HTR-8/SVneo (cell line): ENCODE results near the gene CTNNBIP1.

ENCODE experiments used
- DNase-seq: peaks from one replicate; pipeline ENCODE4 v3.0.0; 2011; ENCODE audit warnings: low spot score, mixed read lengths; ENCODE audit not compliant: insufficient read length
- FAIRE-seq: peaks from 2 replicates; lab custom pipeline; 2011; peaks lifted over from hg19 to GRCh38; lab: Jason Lieb, UNC

CTNNBIP1 gene

GRCh38 chr1:9882296-9882944 is 27.6 kb downstream of the CTNNBIP1 start:
- no peak for DNase-seq
- no peak for FAIRE-seq

GRCh38 chr1:9881838-9882249 is 28.2 kb downstream of the CTNNBIP1 start:
- FAIRE-seq (peak; percentile 13), DNase-seq (peak; percentile 27)

- FAIRE-seq (no peak), DNase-seq (no peak)
Observed at GRCh38 chr1:9878404-9878803, 31.7 kb downstream of the CTNNBIP1 start.

GRCh38 chr1:9877962-9878361 is 32.1 kb downstream of the CTNNBIP1 start:
- DNase-seq (no peak), FAIRE-seq (no peak)

GRCh38 chr1:9875636-9876000 is 34.5 kb downstream of the CTNNBIP1 start:
- FAIRE-seq, result no peak
- DNase-seq, result no peak

GRCh38 chr1:9874959-9875635 is 35.0 kb downstream of the CTNNBIP1 start:
- FAIRE-seq (no peak), DNase-seq (peak; percentile 92)

DNA sequence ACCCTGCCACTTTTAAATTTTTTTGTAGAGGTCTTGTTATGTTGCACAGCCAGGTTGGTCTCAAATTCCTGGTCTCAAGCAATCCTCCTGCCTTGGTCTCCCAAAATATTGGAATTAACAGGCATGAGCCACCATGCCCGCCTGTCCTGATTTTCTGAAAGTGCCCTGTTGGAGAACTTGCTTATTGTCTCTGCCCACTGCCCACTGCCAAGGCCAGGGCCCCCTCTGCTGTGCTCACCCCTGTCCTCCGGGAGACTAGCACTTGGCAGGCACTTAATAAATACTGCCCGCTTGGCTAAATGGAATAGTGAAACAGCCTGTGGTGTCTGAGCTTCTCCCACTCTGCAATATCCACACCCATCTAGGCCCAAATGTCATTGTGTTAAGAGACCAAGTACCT is 35.7 kb downstream of the CTNNBIP1 start:
- no peak for DNase-seq
- FAIRE-seq, result no peak

DNA sequence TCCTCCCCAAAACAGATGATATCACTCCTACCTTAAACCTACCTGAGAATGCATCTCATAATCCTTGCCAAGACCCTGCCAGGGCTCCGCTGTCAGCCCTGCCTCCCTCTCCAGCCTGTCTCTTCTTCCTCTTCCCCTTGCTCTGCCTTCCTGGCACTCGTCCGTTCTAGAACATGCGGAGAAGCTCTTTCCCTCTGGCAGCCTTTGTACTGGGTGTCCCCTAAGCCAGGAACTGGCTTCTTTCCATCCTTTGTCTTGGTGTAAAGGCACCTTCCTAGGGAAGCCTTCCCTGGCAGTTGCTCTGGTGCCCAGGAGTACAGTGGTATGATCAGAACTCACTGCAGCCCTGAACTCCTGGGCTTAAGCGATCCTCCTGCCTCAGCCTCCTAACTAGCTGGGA is 36.1 kb downstream of the CTNNBIP1 start:
- DNase-seq (no peak), FAIRE-seq (no peak)

DNA sequence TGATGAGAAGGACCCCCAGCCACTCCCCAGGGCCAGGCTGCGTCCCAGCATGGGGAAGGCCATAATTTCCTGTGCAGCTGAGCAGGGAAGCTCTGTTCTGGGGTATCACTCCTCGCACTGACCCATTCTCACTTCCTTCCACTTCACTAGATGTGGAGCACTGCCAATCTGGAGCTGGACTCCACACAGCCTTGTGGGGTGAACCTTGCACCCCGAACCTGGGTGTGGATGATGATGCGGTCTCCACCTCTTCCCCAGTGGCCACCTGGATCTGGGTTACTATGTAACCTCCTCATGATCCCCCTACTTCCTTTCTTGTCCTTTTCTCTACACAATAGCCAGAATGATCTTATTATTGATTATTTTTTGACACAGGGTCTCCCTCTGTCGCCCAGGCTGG is 36.7 kb downstream of the CTNNBIP1 start:
- no peak for DNase-seq
- no peak for FAIRE-seq

DNA sequence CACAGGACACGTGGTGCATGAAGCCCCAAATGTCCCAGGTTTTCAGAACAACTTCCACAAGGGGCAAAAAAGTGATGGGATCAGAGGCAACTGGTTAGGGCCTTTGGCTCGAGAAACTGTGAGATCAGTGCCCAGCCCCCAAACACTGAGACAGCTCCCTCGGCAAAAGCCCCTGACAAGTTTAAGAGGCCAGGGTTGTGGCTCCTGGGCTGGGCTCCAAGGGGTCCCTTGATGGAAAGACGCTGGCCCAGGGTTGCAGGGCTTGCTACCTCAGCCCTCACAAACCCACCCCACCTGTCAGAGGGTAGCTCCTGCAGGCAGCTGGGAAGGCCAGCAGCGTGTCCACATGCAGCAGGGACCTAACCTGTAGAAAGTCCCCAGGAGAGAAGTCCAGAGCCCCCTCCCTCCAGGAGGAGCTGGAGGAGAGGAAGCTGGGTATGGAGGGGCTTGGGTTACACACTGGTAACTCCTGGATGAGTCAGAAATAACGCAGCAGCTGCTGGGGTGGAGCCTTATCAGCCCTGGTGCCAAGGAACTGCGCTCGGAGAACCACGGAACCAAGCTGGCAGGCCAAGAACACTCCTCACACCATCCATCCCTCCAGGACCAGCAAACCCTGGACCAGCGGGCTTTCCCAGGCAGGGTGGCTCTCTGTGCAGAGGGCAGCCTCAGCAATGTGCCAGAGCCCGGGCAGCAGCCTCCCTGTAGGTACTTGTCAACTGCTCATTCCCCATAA is 37.5 kb downstream of the CTNNBIP1 start:
- FAIRE-seq (no peak), DNase-seq (no peak)

DNA sequence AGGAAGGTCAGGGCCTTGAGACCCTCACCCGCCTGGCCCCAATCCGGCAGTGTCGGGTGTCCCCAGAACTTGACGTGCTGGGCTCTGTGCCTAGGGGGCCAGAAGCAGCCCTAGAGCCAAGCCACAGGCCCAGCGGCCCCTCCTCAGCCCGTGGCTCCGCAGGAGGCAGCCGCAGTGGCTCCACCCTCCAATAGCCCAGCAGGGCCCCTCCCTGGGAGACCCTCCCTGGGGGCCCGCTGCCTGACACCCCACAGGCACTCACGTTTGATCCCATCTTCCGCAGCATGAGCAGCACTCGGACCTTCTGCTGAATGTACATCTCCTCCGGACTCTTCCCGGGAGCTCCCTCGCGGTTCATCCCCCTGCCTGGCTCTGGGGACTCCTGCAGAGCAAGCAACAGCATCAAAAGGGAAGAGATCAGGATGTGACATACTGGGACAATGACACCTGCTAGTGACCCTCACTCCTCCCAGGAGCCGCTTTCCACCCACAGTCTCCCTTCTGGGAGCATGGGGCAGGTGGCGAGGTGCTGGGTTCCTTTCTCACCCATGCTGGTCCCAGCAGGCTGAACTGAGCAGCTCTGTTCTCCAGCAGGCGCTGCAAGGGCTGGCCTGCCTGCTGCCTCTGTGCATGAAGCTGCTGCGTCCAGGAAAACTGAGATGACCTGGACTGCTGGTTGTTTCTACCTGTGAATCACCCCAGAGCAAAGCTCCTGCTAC is 38.2 kb downstream of the CTNNBIP1 start:
- DNase-seq, result no peak
- FAIRE-seq, result no peak

- DNase-seq (no peak), FAIRE-seq (no peak)
Observed at GRCh38 chr1:9871021-9871420, 39.0 kb downstream of the CTNNBIP1 start.

DNA sequence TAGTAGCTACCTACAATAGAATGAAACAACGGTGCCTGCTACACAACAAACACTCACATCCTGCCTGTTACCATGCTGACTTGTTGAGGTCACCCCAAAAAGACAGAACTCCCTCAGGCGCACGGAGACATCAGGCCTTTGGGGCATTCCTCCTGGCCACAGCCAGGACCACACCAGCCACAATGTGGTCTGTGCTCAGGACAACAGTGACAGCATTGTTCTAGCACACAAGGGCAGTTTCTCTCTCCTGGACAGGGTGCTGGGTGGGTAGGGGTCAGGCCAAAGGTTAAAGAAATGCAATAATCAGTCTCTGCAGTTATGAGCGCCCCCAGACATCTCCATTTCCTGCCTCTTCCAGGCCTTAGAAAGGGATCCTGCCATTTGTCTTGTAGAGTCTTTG is 39.5 kb downstream of the CTNNBIP1 start:
- FAIRE-seq, result no peak
- no peak for DNase-seq

DNA sequence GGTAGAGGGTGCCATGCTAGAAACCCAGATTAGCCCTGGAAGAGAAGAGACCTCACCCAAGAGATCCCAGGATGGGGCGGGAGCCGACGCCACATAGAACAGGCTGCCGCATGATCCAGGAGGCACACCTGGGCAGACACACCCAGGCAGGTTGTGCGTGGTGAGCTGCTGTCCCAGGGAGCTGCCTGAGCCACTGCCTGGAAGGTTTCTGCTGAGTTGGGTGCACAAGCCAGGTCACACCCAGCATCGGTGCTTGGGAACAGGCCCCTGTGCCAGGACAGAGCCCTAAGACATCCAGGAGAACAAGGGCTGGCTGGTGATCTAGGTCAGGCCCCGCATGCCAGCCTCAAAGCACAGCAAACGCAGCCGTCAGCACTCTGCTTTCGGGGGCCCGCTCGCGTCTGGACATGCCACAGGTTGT is 40.2 kb downstream of the CTNNBIP1 start:
- FAIRE-seq, result no peak
- no peak for DNase-seq

DNA sequence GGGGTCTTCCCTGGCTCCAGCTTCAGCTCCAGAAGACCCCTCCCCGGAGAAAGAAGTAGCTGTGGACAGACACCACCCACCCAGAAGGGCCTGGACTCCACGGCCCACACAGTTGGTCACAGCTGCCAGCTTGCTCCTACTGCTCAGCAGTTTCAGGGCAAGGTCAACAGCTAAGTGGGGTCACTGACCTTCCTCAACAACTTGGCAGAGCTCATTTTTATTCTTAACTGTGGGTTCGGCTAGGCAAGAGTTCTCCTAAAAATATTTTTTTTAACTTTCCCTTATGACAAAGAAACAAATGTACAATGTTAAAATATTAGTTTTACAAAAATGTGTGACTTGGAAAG is 41.9 kb downstream of the CTNNBIP1 start:
- no peak for DNase-seq
- no peak for FAIRE-seq

- DNase-seq (peak; percentile 79), FAIRE-seq (no peak)
Observed at GRCh38 chr1:9867408-9868243, 42.4 kb downstream of the CTNNBIP1 start.

- DNase-seq (no peak), FAIRE-seq (peak; percentile 23)
Observed at GRCh38 chr1:9866836-9867235, 43.2 kb downstream of the CTNNBIP1 start.

- FAIRE-seq (no peak), DNase-seq (no peak)
Observed at GRCh38 chr1:9865724-9866123, 44.3 kb downstream of the CTNNBIP1 start.

GRCh38 chr1:9863371-9863770 is 46.7 kb downstream of the CTNNBIP1 start:
- DNase-seq, result no peak
- no peak for FAIRE-seq

DNA sequence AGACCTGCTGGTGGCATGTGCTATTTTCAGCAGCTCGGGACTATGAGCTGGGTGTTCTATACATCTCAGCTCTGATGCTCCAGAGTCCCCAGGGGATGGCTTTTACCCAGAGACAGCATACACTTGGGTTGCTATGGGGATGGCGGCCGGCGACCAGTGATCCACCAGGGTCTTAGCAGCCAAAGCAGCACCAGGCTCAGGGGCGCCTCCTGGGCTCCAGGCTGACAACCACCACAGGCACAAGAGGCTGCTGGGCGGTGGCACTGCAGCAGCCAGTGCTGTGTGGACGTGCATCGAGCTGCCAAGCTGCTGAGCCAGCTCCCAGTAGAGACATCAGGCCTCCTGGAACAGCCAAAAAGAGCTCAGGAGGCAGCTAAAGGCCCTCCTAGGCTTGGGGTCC is 48.7 kb downstream of the CTNNBIP1 start:
- FAIRE-seq, result no peak
- no peak for DNase-seq
